IMR-90 (cell line): Measurements from ENCODE around the gene RYK. TPM values are rescaled to one million over a fixed set of nuclear protein-coding genes. Genes with fewer than 3 reads are reported as not detected.

Experiments used
- ATAC-seq: fragments of 200-7000 bp; cut with Tn5 transposase; 2 replicates; pipeline ENCODE4 v1.9.1; 2020; ENCODE audit warnings: low read depth, mild to moderate bottlenecking, moderate library complexity
- BruUV-seq: library from RNA; stranded (reverse); fragments of 400-500 nt; replicated peaks from 2 replicates; lab custom pipeline; 2021; lab: Mats Ljungman, UMichigan
- CTCF ChIA-PET: fragments of 300-600 bp; formaldehyde crosslinking; extraction: SDS; loops from one replicate; lab custom pipeline; 2021; ENCODE audit warnings: antibody characterized with exemption; lab: Yijun Ruan, JAX
- POLR2A ChIA-PET: fragments of 300-600 bp; sonication (Branson Sonifier 250); formaldehyde crosslinking; loops from one replicate; lab custom pipeline; 2022; ENCODE audit warnings: antibody characterized with exemption; ENCODE audit not compliant: unreplicated experiment; lab: Charles Lee
- DNase-seq: peaks from one replicate; pipeline ENCODE4 v3.0.0; 2013
- H2AFZ ChIP-seq: replicated peaks from 2 replicates; pipeline ENCODE3; 2013; ENCODE audit warnings: low read length, mild to moderate bottlenecking; ENCODE audit not compliant: poor library complexity
- H2AK5ac ChIP-seq: 2 replicates; pipeline ENCODE4 v1.6.1; 2013; ENCODE audit warnings: low read depth, low read length, inconsistent platforms
- H2AK9ac ChIP-seq: replicated peaks from 2 replicates; pipeline ENCODE3; 2013; ENCODE audit warnings: mild to moderate bottlenecking, low read depth, low read length, moderate library complexity; ENCODE audit not compliant: poor library complexity
- H2BK120ac ChIP-seq: 2 replicates; pipeline ENCODE4 v1.6.1; 2013; ENCODE audit warnings: low read depth, low read length, inconsistent platforms
- H2BK15ac ChIP-seq: 3 replicates; pipeline ENCODE4 v1.6.1; 2013; ENCODE audit warnings: low read depth, low read length, inconsistent platforms
- H2BK20ac ChIP-seq: 2 replicates; pipeline ENCODE4 v1.6.1; 2013; ENCODE audit warnings: low read depth, mild to moderate bottlenecking, inconsistent platforms, low read length, moderate library complexity
- H2BK5ac ChIP-seq: 2 replicates; pipeline ENCODE4 v1.6.1; 2013; ENCODE audit warnings: mild to moderate bottlenecking, low read depth, low read length, inconsistent platforms; ENCODE audit not compliant: poor library complexity, severe bottlenecking
- H3K14ac ChIP-seq: replicated peaks from 2 replicates; pipeline ENCODE4 v1.6.1; 2013; ENCODE audit warnings: low read depth, low read length, inconsistent platforms
- H3K18ac ChIP-seq: 2 replicates; pipeline ENCODE4 v1.6.1; 2013; ENCODE audit warnings: low read depth, low read length, control low read depth
- H3K23ac ChIP-seq: 2 replicates; pipeline ENCODE4 v1.6.1; 2013; ENCODE audit warnings: low read depth, low read length, inconsistent platforms
- H3K27ac ChIP-seq: 2 replicates; pipeline ENCODE4 v1.5.1; 2013; ENCODE audit warnings: mild to moderate bottlenecking, control low read depth, low read length; ENCODE audit not compliant: insufficient read depth
- H3K27me3 ChIP-seq: 2 replicates; pipeline ENCODE4 v1.6.1; 2013; ENCODE audit warnings: low read length; ENCODE audit not compliant: control insufficient read depth, insufficient read depth
- H3K36me3 ChIP-seq: 2 replicates; pipeline ENCODE4 v1.6.1; 2013; ENCODE audit warnings: low read length, mixed read lengths; ENCODE audit not compliant: control insufficient read depth, insufficient read depth
- H3K4ac ChIP-seq: 2 replicates; pipeline ENCODE4 v1.6.1; 2013; ENCODE audit warnings: low read depth, low read length, inconsistent platforms
- H3K4me1 ChIP-seq: 2 replicates; pipeline ENCODE4 v1.6.1; 2013; ENCODE audit warnings: low read length, mixed read lengths; ENCODE audit not compliant: control insufficient read depth, insufficient read depth
- H3K4me2 ChIP-seq: 2 replicates; pipeline ENCODE4 v1.6.1; 2013; ENCODE audit warnings: low read depth, mild to moderate bottlenecking, control low read depth, low read length, moderate library complexity
- H3K4me3 ChIP-seq: 2 replicates; pipeline ENCODE4 v1.5.1; 2013; ENCODE audit warnings: low read depth, mild to moderate bottlenecking, control low read depth, low read length, moderate library complexity; ENCODE audit not compliant: insufficient read depth
- H3K56ac ChIP-seq: 2 replicates; pipeline ENCODE4 v1.6.1; 2013; ENCODE audit warnings: low read length, inconsistent platforms; ENCODE audit not compliant: insufficient read depth; ENCODE audit errors: extremely low read depth
- H3K79me1 ChIP-seq, 2 experiments: 2 replicates each; pipeline ENCODE4 v1.6.1; 2013; ENCODE audit warnings: low read length in 2 of 2, inconsistent platforms in 1 of 2, low read depth in 1 of 2
- H3K9ac ChIP-seq: 2 replicates; pipeline ENCODE4 v1.6.1; 2013; ENCODE audit warnings: low read depth, low read length, control low read depth
- H3K9me1 ChIP-seq: 2 replicates; pipeline ENCODE4 v1.6.1; 2013; ENCODE audit warnings: low read length, inconsistent platforms; ENCODE audit not compliant: insufficient read depth
- H3K9me3 ChIP-seq: 2 replicates; pipeline ENCODE4 v1.6.1; 2013; ENCODE audit warnings: low read length; ENCODE audit not compliant: control insufficient read depth, insufficient read depth
- H4K20me1 ChIP-seq: 2 replicates; pipeline ENCODE4 v1.6.1; 2013; ENCODE audit warnings: low read length, inconsistent platforms; ENCODE audit not compliant: insufficient read depth
- H4K5ac ChIP-seq: 2 replicates; pipeline ENCODE4 v1.6.1; 2013; ENCODE audit warnings: mild to moderate bottlenecking, low read depth, low read length, control low read depth
- H4K8ac ChIP-seq, 2 experiments: 2 replicates each; pipeline ENCODE4 v1.6.1; 2013; ENCODE audit warnings: low read depth in 2 of 2, low read length in 2 of 2, control low read depth in 1 of 2, inconsistent platforms in 1 of 2
- H4K91ac ChIP-seq: 2 replicates; pipeline ENCODE4 v1.6.1; 2013; ENCODE audit warnings: low read depth, low read length, inconsistent platforms; ENCODE audit not compliant: insufficient read depth
- BHLHE40 ChIP-seq: fragments of 150-350 bp; IDR thresholded peaks from 2 replicates; pipeline ENCODE4 v1.6.1; 2016; ENCODE audit warnings: mild to moderate bottlenecking, low read depth, low read length
- CEBPB ChIP-seq: IDR thresholded peaks from 2 replicates; pipeline ENCODE4 v1.6.1; 2012; ENCODE audit warnings: low read depth, low read length, improper control_type of control experiment
- CHD1 ChIP-seq: IDR thresholded peaks from 2 replicates; pipeline ENCODE4 v1.6.1; 2012; ENCODE audit warnings: low read depth, low read length, improper control_type of control experiment
- ELK1 ChIP-seq: fragments of 150-350 bp; IDR thresholded peaks from 2 replicates; pipeline ENCODE4 v1.6.1; 2016; ENCODE audit warnings: low read depth, mild to moderate bottlenecking, low read length, moderate library complexity, borderline replicate concordance
- FOS ChIP-seq: fragments of 150-350 bp; IDR thresholded peaks from 2 replicates; pipeline ENCODE4 v1.6.1; 2016; ENCODE audit warnings: low read depth, low read length
- MAZ ChIP-seq: IDR thresholded peaks from 2 replicates; pipeline ENCODE4 v1.6.1; 2012; ENCODE audit warnings: low read depth, mild to moderate bottlenecking, low read length, improper control_type of control experiment, moderate library complexity, borderline replicate concordance
- MXI1 ChIP-seq: IDR thresholded peaks from 2 replicates; pipeline ENCODE4 v1.6.1; 2012; ENCODE audit warnings: low read depth, mild to moderate bottlenecking, low read length, moderate library complexity, borderline replicate concordance
- NFE2L2 ChIP-seq: fragments of 150-350 bp; IDR thresholded peaks from 2 replicates; pipeline ENCODE4 v1.6.1; 2016; ENCODE audit warnings: low read depth, mild to moderate bottlenecking, low read length
- POLR2A ChIP-seq: IDR thresholded peaks from 2 replicates; pipeline ENCODE4 v1.6.1; 2012; ENCODE audit warnings: mild to moderate bottlenecking, low read depth, low read length
- RAD21 ChIP-seq: IDR thresholded peaks from 2 replicates; pipeline ENCODE4 v1.6.1; 2012; ENCODE audit warnings: low read length, improper control_type of control experiment
- RCOR1 ChIP-seq: IDR thresholded peaks from 2 replicates; pipeline ENCODE4 v1.6.1; 2012; ENCODE audit warnings: mild to moderate bottlenecking, low read length, improper control_type of control experiment; ENCODE audit not compliant: insufficient replicate concordance
- RFX5 ChIP-seq: IDR thresholded peaks from 2 replicates; pipeline ENCODE4 v1.8.0; 2012; ENCODE audit warnings: low read depth, mild to moderate bottlenecking, low read length, moderate library complexity
- SMC3 ChIP-seq: fragments of 150-350 bp; IDR thresholded peaks from 2 replicates; pipeline ENCODE4 v1.6.1; 2016; ENCODE audit warnings: low read depth, mild to moderate bottlenecking, antibody characterized with exemption, low read length, moderate library complexity
- USF2 ChIP-seq: fragments of 150-350 bp; IDR thresholded peaks from 2 replicates; pipeline ENCODE4 v1.6.1; 2017; ENCODE audit warnings: mild to moderate bottlenecking, antibody characterized with exemption, low read length, low read depth
- WGBS, 2 experiments: methylation state at CpG; one replicate each; pipeline versions ENCODE4 v1.1.5 to v1.1.7; 2013; ENCODE audit warnings: missing lambda C conversion rate in 2 of 2; ENCODE audit not compliant: insufficient read length in 1 of 2; ENCODE audit errors: extremely low coverage in 2 of 2; 5-methylcytosine and 5-hydroxymethylcytosine counted together
- dilution Hi-C: fragments of 300-500 bp; cut with HindIII; formaldehyde crosslinking; loops from one replicate; pipeline ENCODE4 v1.14.3; 2018; ENCODE audit warnings: low sequenced_read_pairs; ENCODE audit not compliant: unreplicated experiment
- in situ Hi-C: fragments of 300-500 bp; cut with MboI; formaldehyde crosslinking; loops from 3 replicates; pipeline ENCODE4 v1.14.3; 2019; ENCODE audit warnings: low sequenced_read_pairs, inconsistent platforms, mixed read lengths
- intact Hi-C: fragments of 100-400 bp; cut with micrococcal nuclease; formaldehyde crosslinking; loops from 2 replicates; pipeline ENCODE4 v1.10.0; 2022
- polyA plus RNA-seq, 3 experiments: library from polyadenylated mRNA; depleted of rRNA; stranded (reverse); fragments of >200 nt; gene quantifications; 2 replicates each; pipeline ENCODE4 v1.2.3, GENCODE V29; 2012; ENCODE audit warnings: low replicate concordance in 1 of 3
- total RNA-seq: library from RNA; depleted of rRNA; stranded (reverse); fragments of >200 nt; gene quantifications from 2 replicates; pipeline ENCODE4 v1.2.3, GENCODE V29; 2012
- TF ChIP-seq, protein P1 (sequence below): conservative IDR thresholded peaks from 2 replicates; pipeline ENCODE4 v1.5.1; 2012; ENCODE audit warnings: mild to moderate bottlenecking, low read depth, low read length, improper control_type of control experiment

Gene RYK
- total and polyA plus RNA-seq, 2 of the 4 experiments (the other 2 are of a cell fraction): 42.4 to 106 TPM

- Histone ChIP-seq H2BK5ac (no peak overlapping the region), H3K14ac (no peak overlapping the region), H2BK20ac (no peak overlapping the region), H3K4me3 (no peak overlapping the region), H3K4ac (no peak overlapping the region), H3K18ac (no peak overlapping the region), H4K20me1 (no peaks in the 10 kb centered on the region), H2AFZ (no peak overlapping the region), H4K5ac (no peak overlapping the region), H3K56ac (no peak overlapping the region), H3K9me1 (no peaks in the 10 kb centered on the region; the same call in 1 of the 2 replicates), H3K27me3 (no peaks in the 10 kb centered on the region), H3K9ac (no peak overlapping the region), H2AK5ac (no peak overlapping the region), H3K27ac (no peak overlapping the region), H3K23ac (no peak overlapping the region), H3K4me1 (0 out of 2 replicates have a peak, but pooled peaks cover 1% of the 10 kb centered on the region), H2BK120ac (no peak overlapping the region), H4K8ac (no peak overlapping the region), H4K91ac (no peak overlapping the region), H3K9me3 (no peaks in the 10 kb centered on the region), H3K36me3 (peaks cover 18% of the 10 kb centered on the region), H2BK15ac (no peak overlapping the region), H2AK9ac (no peak overlapping the region), H3K4me2 (no peak overlapping the region), H3K79me1 (peaks cover 5% of the 10 kb centered on the region in 2 experiments; a peak in 3 of 4 replicates)
- in situ Hi-C loops: no loop called here
- ATAC-seq: peak; percentile 46
- intact Hi-C loops: no loop called here
- ChIA-PET CTCF (no interaction called here), POLR2A (no interaction called here)
- no TSS peak for BruUV-seq
- no peak for DNase-seq
- dilution Hi-C loops: no loop called here
- TF ChIP-seq MAZ: no peak
- TF ChIP-seq NFE2L2: no peak
- no peak for TF ChIP-seq POLR2A
- no peak for TF ChIP-seq BHLHE40
- TF ChIP-seq RFX5: no peak
- TF ChIP-seq USF2: no peak
- TF ChIP-seq, protein P1, sequence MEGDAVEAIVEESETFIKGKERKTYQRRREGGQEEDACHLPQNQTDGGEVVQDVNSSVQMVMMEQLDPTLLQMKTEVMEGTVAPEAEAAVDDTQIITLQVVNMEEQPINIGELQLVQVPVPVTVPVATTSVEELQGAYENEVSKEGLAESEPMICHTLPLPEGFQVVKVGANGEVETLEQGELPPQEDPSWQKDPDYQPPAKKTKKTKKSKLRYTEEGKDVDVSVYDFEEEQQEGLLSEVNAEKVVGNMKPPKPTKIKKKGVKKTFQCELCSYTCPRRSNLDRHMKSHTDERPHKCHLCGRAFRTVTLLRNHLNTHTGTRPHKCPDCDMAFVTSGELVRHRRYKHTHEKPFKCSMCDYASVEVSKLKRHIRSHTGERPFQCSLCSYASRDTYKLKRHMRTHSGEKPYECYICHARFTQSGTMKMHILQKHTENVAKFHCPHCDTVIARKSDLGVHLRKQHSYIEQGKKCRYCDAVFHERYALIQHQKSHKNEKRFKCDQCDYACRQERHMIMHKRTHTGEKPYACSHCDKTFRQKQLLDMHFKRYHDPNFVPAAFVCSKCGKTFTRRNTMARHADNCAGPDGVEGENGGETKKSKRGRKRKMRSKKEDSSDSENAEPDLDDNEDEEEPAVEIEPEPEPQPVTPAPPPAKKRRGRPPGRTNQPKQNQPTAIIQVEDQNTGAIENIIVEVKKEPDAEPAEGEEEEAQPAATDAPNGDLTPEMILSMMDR: no peak
- no peak for TF ChIP-seq RAD21
- no peak for TF ChIP-seq FOS
- no peak for TF ChIP-seq CEBPB
- TF ChIP-seq MXI1: no peak
- TF ChIP-seq ELK1: no peak
- no peak for TF ChIP-seq RCOR1
- no peak for TF ChIP-seq CHD1
- no peak for TF ChIP-seq SMC3
- WGBS, 2 experiments: 80% methylated on average over 1 of the region's 2 CpGs; no CpG with 5 or more reads in 1 of the 2 experiments
Measured at GRCh38 chr3:134149286-134149685, 101.4 kb downstream of the RYK start.
